Endothelial cell (in vitro differentiated cells): ENCODE measurements around the gene HDAC5. TPM values are rescaled to one million over a fixed set of nuclear protein-coding genes. Genes with fewer than 3 reads are reported as not detected.

Experiments
- DNase-seq: peaks from one replicate; pipeline ENCODE4 v3.0.0; 2021; ENCODE audit warnings: low spot score
- H3K27ac Mint-ChIP-seq: one replicate; pipeline ENCODE4 v1.8.0; 2021; ENCODE audit warnings: mixed read lengths, inconsistent platforms; ENCODE audit not compliant: unreplicated experiment
- H3K27me3 Mint-ChIP-seq: one replicate; pipeline ENCODE4 v1.8.0; 2021; ENCODE audit warnings: mild to moderate bottlenecking, moderate library complexity, mixed read lengths, inconsistent platforms; ENCODE audit not compliant: unreplicated experiment
- H3K36me3 Mint-ChIP-seq: one replicate; pipeline ENCODE4 v1.8.0; 2021; ENCODE audit warnings: mild to moderate bottlenecking, low read depth, mixed read lengths, inconsistent platforms; ENCODE audit not compliant: unreplicated experiment
- H3K4me1 Mint-ChIP-seq: one replicate; pipeline ENCODE4 v1.8.0; 2021; ENCODE audit warnings: mild to moderate bottlenecking, mixed read lengths, inconsistent platforms; ENCODE audit not compliant: unreplicated experiment
- H3K4me3 Mint-ChIP-seq: one replicate; pipeline ENCODE4 v1.8.0; 2021; ENCODE audit warnings: mild to moderate bottlenecking, mixed read lengths, inconsistent platforms; ENCODE audit not compliant: unreplicated experiment
- H3K9me3 Mint-ChIP-seq: one replicate; pipeline ENCODE4 v1.8.0; 2021; ENCODE audit warnings: mixed read lengths, inconsistent platforms; ENCODE audit not compliant: unreplicated experiment
- long read RNA-seq: library from polyadenylated mRNA; unstranded; transcript quantifications from one replicate; pipeline ENCODE4 v2.0.0, GENCODE V29; 2020; ENCODE audit not compliant: unreplicated experiment
- total RNA-seq: library from RNA; stranded (reverse); fragmentation: NEBNext Ultra II Directional; extraction: Animal tissue kit (Norgen Biotek cat#: 25700); gene quantifications from one replicate; pipeline ENCODE4 v1.2.1, GENCODE V29; 2021; ENCODE audit not compliant: unreplicated experiment
- TF ChIP-seq, protein P1 (sequence below): fragments of 200-600 bp; sonication (generic); IDR thresholded peaks from one replicate; pipeline ENCODE4 v1.5.0; 2021; ENCODE audit warnings: antibody characterized with exemption; ENCODE audit not compliant: unreplicated experiment

HDAC5 gene
- total RNA-seq = 51.4 TPM
- long read RNA-seq, full-length matches to known transcripts = 4 of 17 reads
- long read RNA-seq, partial matches to known transcripts = 5 of 17 reads
- long read RNA-seq, other reads (novel, unspliced or antisense) = 8 of 17 reads

DNA sequence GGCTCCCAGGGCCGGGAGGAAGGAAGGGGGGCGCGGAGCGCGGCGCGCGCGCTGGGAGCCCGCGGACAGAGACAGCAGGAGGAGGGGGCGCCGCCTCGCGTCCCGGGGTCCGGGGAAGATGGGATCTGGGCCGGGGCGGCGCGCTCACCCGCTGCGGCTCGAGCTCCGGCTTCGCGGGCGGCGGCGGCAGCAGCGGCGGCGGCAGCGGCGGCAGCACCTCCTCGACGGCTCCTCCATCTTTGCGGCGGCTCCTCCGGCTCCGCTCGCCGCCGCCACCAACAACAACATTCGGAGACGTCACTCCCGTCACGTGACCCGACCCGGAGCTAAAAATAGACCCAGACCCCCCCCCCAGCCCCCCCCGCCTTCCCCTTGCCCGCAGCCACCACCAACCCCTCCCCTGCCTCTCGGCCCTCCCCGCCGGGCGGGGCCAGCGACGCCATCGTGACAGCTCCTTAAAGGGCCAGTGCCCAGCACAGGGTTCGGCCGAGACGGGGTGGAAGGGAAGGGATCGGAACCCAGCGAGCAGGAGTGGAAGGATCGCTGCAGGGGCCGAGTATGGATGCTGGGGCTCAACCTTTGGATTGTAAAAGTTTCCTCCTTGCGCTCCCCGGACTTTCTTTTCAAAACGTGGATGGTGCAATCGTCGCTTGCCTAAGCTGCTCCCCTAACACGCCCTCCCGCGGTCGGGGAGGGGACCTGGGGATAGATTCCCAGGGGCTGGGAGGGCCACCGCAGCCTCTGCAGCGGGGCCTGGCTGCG is at the start of gene HDAC5:
Gene HDAC5, minus strand, starts transcription at position 286 of the 762 bp plus-strand sequence. CDS start 6,126 bp downstream, outside the sequence.
- Mint-ChIP-seq H3K27ac (peak within 1 kb of the TSS; percentile 80), H3K9me3 (no peaks in the 10 kb centered on the region), H3K4me1 (peaks cover 21% of the 10 kb centered on the region), H3K4me3 (peak within 1 kb of the TSS; percentile 95), H3K27me3 (peaks cover 6% of the 10 kb centered on the region), H3K36me3 (peaks cover 3% of the 10 kb centered on the region)
- TF ChIP-seq, protein P1, sequence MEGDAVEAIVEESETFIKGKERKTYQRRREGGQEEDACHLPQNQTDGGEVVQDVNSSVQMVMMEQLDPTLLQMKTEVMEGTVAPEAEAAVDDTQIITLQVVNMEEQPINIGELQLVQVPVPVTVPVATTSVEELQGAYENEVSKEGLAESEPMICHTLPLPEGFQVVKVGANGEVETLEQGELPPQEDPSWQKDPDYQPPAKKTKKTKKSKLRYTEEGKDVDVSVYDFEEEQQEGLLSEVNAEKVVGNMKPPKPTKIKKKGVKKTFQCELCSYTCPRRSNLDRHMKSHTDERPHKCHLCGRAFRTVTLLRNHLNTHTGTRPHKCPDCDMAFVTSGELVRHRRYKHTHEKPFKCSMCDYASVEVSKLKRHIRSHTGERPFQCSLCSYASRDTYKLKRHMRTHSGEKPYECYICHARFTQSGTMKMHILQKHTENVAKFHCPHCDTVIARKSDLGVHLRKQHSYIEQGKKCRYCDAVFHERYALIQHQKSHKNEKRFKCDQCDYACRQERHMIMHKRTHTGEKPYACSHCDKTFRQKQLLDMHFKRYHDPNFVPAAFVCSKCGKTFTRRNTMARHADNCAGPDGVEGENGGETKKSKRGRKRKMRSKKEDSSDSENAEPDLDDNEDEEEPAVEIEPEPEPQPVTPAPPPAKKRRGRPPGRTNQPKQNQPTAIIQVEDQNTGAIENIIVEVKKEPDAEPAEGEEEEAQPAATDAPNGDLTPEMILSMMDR = no peak
- DNase-seq = peak; percentile 92

DNA sequence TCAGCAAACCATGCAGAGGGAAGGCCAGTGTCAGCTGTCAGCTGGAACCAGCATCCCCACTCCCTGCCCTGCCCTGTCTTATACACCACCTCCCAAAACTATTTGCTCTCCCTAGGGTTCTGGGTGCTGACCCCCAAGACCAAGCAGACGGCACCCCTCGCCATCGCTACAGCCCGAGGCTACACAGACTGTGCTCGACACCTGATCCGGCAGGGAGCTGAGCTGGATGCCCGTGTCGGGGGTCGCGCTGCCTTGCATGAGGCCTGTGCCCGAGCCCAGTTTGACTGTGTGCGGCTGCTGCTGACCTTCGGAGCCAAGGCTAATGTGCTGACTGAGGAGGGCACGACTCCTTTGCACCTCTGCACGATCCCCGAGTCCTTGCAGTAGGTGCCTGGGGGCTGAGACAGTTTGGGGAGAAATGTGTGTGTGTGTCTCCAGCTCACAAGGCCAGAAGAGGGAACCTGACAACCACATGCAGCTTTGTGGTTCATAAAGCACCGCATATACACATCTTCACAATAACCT is 48.6 kb upstream of the HDAC5 start:
- Mint-ChIP-seq H3K4me1 (peaks cover 2% of the 10 kb centered on the region), H3K9me3 (no peaks in the 10 kb centered on the region), H3K36me3 (peaks cover 9% of the 10 kb centered on the region), H3K27ac (no peak overlapping the region), H3K27me3 (no peaks in the 10 kb centered on the region), H3K4me3 (no peak overlapping the region)
- TF ChIP-seq, protein P1 = no peak
- DNase-seq = no peak

DNA sequence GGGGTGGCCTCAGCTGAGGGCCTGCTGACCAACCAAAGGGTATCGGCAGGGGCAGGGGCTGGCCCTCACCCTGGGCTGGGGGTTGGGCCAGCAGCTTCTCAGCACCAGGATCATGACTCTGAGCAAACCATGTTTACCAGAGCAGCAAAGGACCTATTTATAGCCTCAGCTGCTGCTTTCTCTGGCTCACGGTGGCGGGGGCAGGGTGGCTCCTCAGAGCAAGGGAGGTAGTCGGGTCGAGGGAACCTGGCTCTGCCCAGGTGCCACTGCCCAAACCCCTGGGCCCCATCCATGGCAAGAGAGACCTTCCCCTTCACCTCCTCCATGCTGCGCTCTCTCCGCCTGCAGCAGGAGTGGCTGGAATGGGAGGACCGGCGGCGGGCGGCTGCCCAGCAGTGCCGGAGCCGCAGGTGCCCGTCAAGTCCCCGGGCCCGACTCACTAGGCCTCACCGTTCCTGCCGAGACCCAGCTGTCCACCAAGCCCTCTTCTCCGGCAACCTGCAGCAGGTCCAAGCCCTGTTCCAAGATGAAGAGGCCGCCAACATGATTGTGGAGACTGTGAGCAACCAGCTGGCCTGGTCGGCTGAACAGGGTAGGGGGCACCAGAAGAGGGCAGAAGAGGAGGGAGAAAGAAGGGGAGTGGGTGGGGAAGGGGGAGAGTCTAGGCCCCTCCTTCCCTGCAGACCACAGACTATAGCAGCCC is 47.2 kb upstream of the HDAC5 start, which contains the start of gene ASB16:
Gene ASB16, plus strand, starts transcription at position 206 of the 703 bp plus-strand sequence. Its CDS starts 86 bp downstream, at position 292.
- H3K36me3 Mint-ChIP-seq = peaks cover 2% of the 10 kb centered on the region
- no peak for DNase-seq
- H3K4me3 Mint-ChIP-seq = no peak within 1 kb of the TSS
- no peaks in the 10 kb centered on the region for H3K27me3 Mint-ChIP-seq
- no peak within 1 kb of the TSS for H3K27ac Mint-ChIP-seq
- TF ChIP-seq, protein P1 = no peak
- peaks cover 2% of the 10 kb centered on the region for H3K4me1 Mint-ChIP-seq
- H3K9me3 Mint-ChIP-seq = no peaks in the 10 kb centered on the region

DNA sequence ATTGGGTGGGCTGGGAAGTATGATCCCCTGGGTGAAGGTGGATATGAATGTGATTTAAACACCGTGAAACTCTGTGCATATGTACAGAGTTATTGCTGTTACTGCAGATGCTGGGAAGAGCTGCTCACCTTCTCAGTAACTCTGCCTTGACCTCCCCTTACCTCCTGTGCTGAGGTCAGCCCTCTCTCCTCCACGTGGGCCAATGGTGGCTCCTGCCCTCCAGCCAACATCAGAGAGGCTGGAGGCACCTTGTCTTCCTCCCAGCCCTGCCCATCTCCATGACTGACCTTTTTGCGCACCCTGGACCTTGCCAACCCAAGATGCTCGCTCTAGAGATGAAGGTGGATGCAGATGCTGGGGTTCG is 46.7 kb upstream of the HDAC5 start:
- TF ChIP-seq, protein P1 = no peak
- no peak overlapping the region for H3K27ac Mint-ChIP-seq
- peaks cover 2% of the 10 kb centered on the region for H3K4me1 Mint-ChIP-seq
- no peak for DNase-seq
- H3K9me3 Mint-ChIP-seq = no peaks in the 10 kb centered on the region
- no peaks in the 10 kb centered on the region for H3K36me3 Mint-ChIP-seq
- no peak overlapping the region for H3K4me3 Mint-ChIP-seq
- H3K27me3 Mint-ChIP-seq = no peaks in the 10 kb centered on the region
